ENCODE measurements around the gene FOXN3. TPM values are rescaled to one million over a fixed set of nuclear protein-coding genes. Genes with fewer than 3 reads are reported as not detected.

FOXN3 gene
- total and polyA plus RNA-seq, 10 of the 15 experiments (the other 5 are each of a cell fraction or from before 2014, with no cell fraction given): 4.5 to 68.9 (median 29.7) TPM

GRCh38 chr14:89331398-89331797 lies 85.6 kb downstream of the FOXN3 start:
- DNase-seq (ENCODE audit: low read depth, low spot score): peak; percentile 91
- Histone ChIP-seq H3K36me3 (ENCODE audit: control insufficient read depth in 2 of 2, insufficient read depth in 2 of 2, low read length in 1 of 2) (peaks cover 0 to 5% of the 10 kb centered on the region in 2 experiments; a peak in 3 of 4 replicates), H4K20me1 (ENCODE audit: control insufficient read depth, insufficient read depth) (no peaks in the 10 kb centered on the region), H3K4me1 (ENCODE audit: control insufficient read depth, insufficient read depth, low read length) (peaks cover 49% of the 10 kb centered on the region), H3K27me3 (replicated peaks in 1 of 2; ENCODE audit: control insufficient read depth in 2 of 2, insufficient read depth in 2 of 2, low read length in 1 of 2) (no peaks in the 10 kb centered on the region), H3K79me2 (ENCODE audit: control insufficient read depth, insufficient read depth, low read length) (peaks cover 29% of the 10 kb centered on the region), H2AFZ (ENCODE audit: control insufficient read depth, low read depth, low read length) (no peak overlapping the region), H3K4me3 (peak overlapping the region; percentile 25; the same call in 1 of the 2 replicates), H3K9ac (ENCODE audit: control insufficient read depth, insufficient read depth, low read length) (peak overlapping the region; percentile 54; the same call in 1 of the 2 replicates), H3K9me3 (replicated peaks; ENCODE audit: control insufficient read depth, insufficient read depth, low read length) (no peaks in the 10 kb centered on the region; the same call in 2 of the 3 replicates), H3K4me2 (ENCODE audit: control insufficient read depth, insufficient read depth) (peak overlapping the region; percentile 74), H3K27ac (ENCODE audit: control insufficient read depth, insufficient read depth) (peak overlapping the region; percentile 91)
- FAIRE-seq: peak; percentile 86
- intact Hi-C loops (cut with micrococcal nuclease; ENCODE audit: unreplicated experiment) (loop anchor here (1.0 to 10.0 kb wide), 5 partner anchors 27 to 157 kb away; partner anchors contain the start of gene FOXN3), in situ Hi-C loops (cut with MboI) (no loop called here)
- ChIA-PET RAD21 (ENCODE audit: unreplicated experiment) (interaction anchor here (0.8 to 1.3 kb wide), 9 partner anchors 10 to 154 kb away, joined by 3 to 16 read pairs (median 4); no protein-coding TSS in a partner anchor), SMC1A (ENCODE audit: uncharacterized antibody, unreplicated experiment) (interaction anchor here (0.9 to 1.6 kb wide), 13 partner anchors 10 to 310 kb away, joined by 3 to 11 read pairs (median 5); no protein-coding TSS in a partner anchor), POLR2A (interaction anchor here (0.5 to 1.2 kb wide), 4 partner anchors 12 to 102 kb away, joined by 3 to 5 read pairs (median 4); no protein-coding TSS in a partner anchor), CTCF (interaction anchor here (0.9 to 1.0 kb wide), 2 partner anchors 35 to 99 kb away, joined by 3 to 4 read pairs; no protein-coding TSS in a partner anchor)
- under 1% methylated on average over 5 of the region's 5 CpGs for WGBS (ENCODE audit: insufficient coverage, insufficient replicate concordance, low lambda C conversion rate, missing lambda C conversion rate)
- peak; percentile 91 for ATAC-seq
- no TSS peak for BruUV-seq (replicated peaks)
- peak; percentile 99 for TF ChIP-seq MEF2A (IDR thresholded peaks at IDR 0.05; ENCODE audit: insufficient read depth, low read depth, low read length)
- no peak for TF ChIP-seq POLR2AphosphoS2 (IDR thresholded peaks at IDR 0.05; ENCODE audit: low read depth, low read length)
- TF ChIP-seq ATF7 (IDR thresholded peaks at IDR 0.05; ENCODE audit: low read depth): peak; percentile 57
- TF ChIP-seq FOS (IDR thresholded peaks at IDR 0.05; ENCODE audit: borderline replicate concordance, extremely low read depth, insufficient read length): no peak
- TF ChIP-seq ASH2L (IDR thresholded peaks at IDR 0.05; ENCODE audit: borderline replicate concordance, low read depth): no peak
- TF ChIP-seq BCL3 (IDR thresholded peaks at IDR 0.05; ENCODE audit: borderline replicate concordance, insufficient read depth, low read depth, low read length, poor library complexity, severe bottlenecking): peak; percentile 80
- peak; percentile 16; the same call in 1 of the 2 replicates for TF ChIP-seq BMI1 (IDR thresholded peaks at IDR 0.05; ENCODE audit: borderline replicate concordance)
- peak; percentile 93 for TF ChIP-seq CREM (IDR thresholded peaks at IDR 0.05; ENCODE audit: low read depth)
- peak; percentile 55; the same call in 1 of the 3 replicates for TF ChIP-seq POU2F2 (IDR thresholded peaks at IDR 0.05; ENCODE audit: borderline replicate concordance, low read depth, low read length)
- TF ChIP-seq TBL1XR1 (IDR thresholded peaks at IDR 0.05; ENCODE audit: low read depth, low read length): peak; percentile 88
- TF ChIP-seq MYC (IDR thresholded peaks at IDR 0.05; ENCODE audit: insufficient read depth, insufficient read length, insufficient replicate concordance, low read length, severe bottlenecking): no peak
- TF ChIP-seq TCF7 (IDR thresholded peaks at IDR 0.05; ENCODE audit: borderline replicate concordance): peak; percentile 79
- TF ChIP-seq SRF (IDR thresholded peaks at IDR 0.05; ENCODE audit: low read depth in 2 of 2, low read length in 2 of 2): peak in 1 of 2 experiments; percentile 70; a peak in 1 of 4 replicates
- peak; percentile 83 for TF ChIP-seq NR2F1 (conservative IDR thresholded peaks at IDR 0.05)
- TF ChIP-seq NFIC (IDR thresholded peaks at IDR 0.05; ENCODE audit: low read depth, low read length): peak; percentile 98
- peak; percentile 3 for TF ChIP-seq SIX5 (IDR thresholded peaks at IDR 0.05; ENCODE audit: low read depth, low read length, severe bottlenecking)
- 0 out of 2 replicates have a peak, but pooled peaks have one; percentile 48 for TF ChIP-seq ZNF24 (IDR thresholded peaks at IDR 0.05)
- TF ChIP-seq ETV6 (conservative IDR thresholded peaks at IDR 0.05 in 1 of 2, IDR thresholded peaks at IDR 0.05 in 1 of 2; ENCODE audit: borderline replicate concordance in 1 of 2, low read depth in 1 of 2): peak in 1 of 2 experiments; percentile 46; a peak in 1 of 4 replicates
- TF ChIP-seq PML (IDR thresholded peaks at IDR 0.05; ENCODE audit: low read length): peak; percentile 60; the same call in 1 of the 2 replicates
- peak; percentile 95; the same call in 1 of the 2 replicates for TF ChIP-seq CBX5 (IDR thresholded peaks at IDR 0.05; ENCODE audit: low read depth)
- no peak for TF ChIP-seq EZH2 (IDR thresholded peaks at IDR 0.05; ENCODE audit: borderline replicate concordance, control insufficient read depth, low read depth, low read length)
- peak; percentile 98 for TF ChIP-seq SPI1 (IDR thresholded peaks at IDR 0.05; ENCODE audit: borderline replicate concordance, insufficient read depth, low read depth, low read length)
- TF ChIP-seq NFYA (IDR thresholded peaks at IDR 0.05; ENCODE audit: borderline replicate concordance, low read depth, low read length): no peak
